Ovary (tissue), 9 donors: ENCODE data around the gene SLC9A3. TPM values are rescaled to one million over a fixed set of nuclear protein-coding genes. Genes with fewer than 3 reads are reported as not detected.

Experiments used
- DNase-seq, 5 donors: peaks; one replicate each; pipeline ENCODE4 v3.0.0-alpha.2; 2019 to 2020
- H3K27ac ChIP-seq, 2 donors: fragments of 200-600 bp; one replicate each; pipeline versions ENCODE4 v1.5.1 to v1.8.0; 2019 to 2022
- H3K27me3 ChIP-seq: fragments of 200-600 bp; one replicate; pipeline ENCODE4 v1.8.0; 2022
- H3K36me3 ChIP-seq: fragments of 200-600 bp; sonication (generic); one replicate; pipeline ENCODE4 v1.5.1; 2019
- H3K4me1 ChIP-seq: one replicate; pipeline ENCODE4 v1.8.1; 2013; ENCODE audit warnings: mild to moderate bottlenecking, moderate library complexity; ENCODE audit not compliant: insufficient read depth
- H3K4me3 ChIP-seq: fragments of 200-600 bp; sonication (generic); one replicate; pipeline ENCODE4 v1.5.1; 2017
- H3K9me3 ChIP-seq, 2 donors: fragments of 200-600 bp in 1 of 2; sonication (generic) in 1 of 2; one replicate each; pipeline versions ENCODE4 v1.5.1 to v1.8.1; 2013 to 2019; ENCODE audit warnings: mild to moderate bottlenecking in 1 of 2, moderate library complexity in 1 of 2
- EP300 ChIP-seq: sonication (generic); formaldehyde crosslinking; IDR thresholded peaks from one replicate; pipeline ENCODE4 v1.6.1; 2017; ENCODE audit warnings: antibody characterized with exemption
- POLR2A ChIP-seq: fragments of 450-650 bp; IDR thresholded peaks from one replicate; pipeline ENCODE4 v1.6.1; 2017; ENCODE audit warnings: antibody characterized with exemption, mild to moderate bottlenecking, moderate library complexity
- WGBS, 3 donors: extraction: QIAGEN DNeasy Blood & Tissue Kit in 1 of 3; methylation state at CpG; one replicate each; pipeline versions ENCODE4 v1.1.5 to v1.1.7; 2013 to 2017; 5-methylcytosine and 5-hydroxymethylcytosine counted together
- intact Hi-C, 4 donors: fragments of 100-400 bp; cut with DNase I; formaldehyde crosslinking; loops; one replicate each; pipeline versions ENCODE4 v1.11.0 to v1.15.1; 2022 to 2023
- polyA plus RNA-seq, 2 donors: library from polyadenylated mRNA; stranded (reverse); fragments of 200-250 nt in 1 of 2; fragments of 350-450 nt in 1 of 2; fragmentation: Illumina TruSeq in 1 of 2; extraction: RNeasy Lipid Tissue Mini Kit (QIAGEN cat#74804) in 1 of 2; gene quantifications; one replicate each; pipeline ENCODE4 v1.2.3, GENCODE V29; 2013 to 2014
- total RNA-seq, 7 donors: library from RNA; depleted of rRNA in 2 of 7; stranded (reverse); fragments of >200 nt in 2 of 7; fragmentation: NEBNext Ultra II Directional in 3 of 7; extraction: Animal tissue kit (Norgen Biotek cat#: 25700) in 3 of 7; gene quantifications; one replicate each; pipeline versions ENCODE4 v1.1.0 to v1.2.4, GENCODE V29; 2016 to 2023
- TF ChIP-seq, protein P1 (sequence below), 3 donors: fragments of 450-650 bp in 2 of 3; fragments of 200-600 bp in 1 of 3; IDR thresholded peaks; one replicate each; pipeline versions ENCODE4 v1.5.1 to v1.8.0; 2016 to 2022; ENCODE audit warnings: antibody characterized with exemption in 3 of 3, mild to moderate bottlenecking in 1 of 3
- donor health status: DM: no; HTN: no; CAD: no; lungs with moderate emphysema.
- donor health status: DM: no; HTN: no; CAD: no.
- donor health status: Bipolar disorder and iron deficiency.
- donor health status: DM: yes; HTN: yes; CAD: no.
- donor health status: DM: no; HTN: no; CAD: no.
- donor health status: DM: yes; HTN: yes; CAD: no.

Gene SLC9A3
- total and polyA plus RNA-seq, 9 donors: 1.2 to 3.6 (median 1.9) TPM

DNA sequence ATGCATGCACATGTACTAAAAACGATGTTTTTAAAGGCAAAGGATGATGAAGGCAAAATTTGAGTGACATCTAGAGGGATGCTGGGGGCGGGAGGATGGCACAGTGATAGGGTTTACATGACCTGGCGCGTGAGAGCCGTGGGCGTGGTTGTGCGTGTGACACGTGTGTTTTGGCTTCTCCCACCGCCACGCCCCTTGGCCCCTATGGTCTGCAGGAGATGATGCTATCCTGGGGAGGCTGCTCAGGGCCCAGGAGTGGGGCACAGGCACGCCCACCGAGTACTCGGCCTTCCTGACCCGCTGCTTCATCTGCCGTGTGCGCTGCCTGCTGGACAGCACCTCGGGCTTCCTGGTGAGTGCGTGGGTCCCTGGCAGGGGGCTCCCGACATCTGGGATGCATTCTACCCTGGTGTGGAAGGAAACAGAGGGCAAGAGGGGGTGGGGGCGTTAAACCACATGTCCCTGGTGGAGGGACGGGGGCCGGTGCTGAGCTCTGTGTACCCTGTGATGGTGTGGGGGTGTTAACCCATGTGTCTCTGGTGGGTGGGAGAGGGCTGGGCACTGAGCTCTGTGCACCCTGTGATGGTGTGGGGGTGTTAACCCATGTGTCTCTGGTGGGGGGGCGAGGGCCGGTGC is 100.5 kb downstream of the SLC9A3 start:
- H3K27me3 ChIP-seq: no peaks in the 10 kb centered on the region
- no peak for TF ChIP-seq POLR2A
- TF ChIP-seq EP300: no peak
- TF ChIP-seq, protein P1, sequence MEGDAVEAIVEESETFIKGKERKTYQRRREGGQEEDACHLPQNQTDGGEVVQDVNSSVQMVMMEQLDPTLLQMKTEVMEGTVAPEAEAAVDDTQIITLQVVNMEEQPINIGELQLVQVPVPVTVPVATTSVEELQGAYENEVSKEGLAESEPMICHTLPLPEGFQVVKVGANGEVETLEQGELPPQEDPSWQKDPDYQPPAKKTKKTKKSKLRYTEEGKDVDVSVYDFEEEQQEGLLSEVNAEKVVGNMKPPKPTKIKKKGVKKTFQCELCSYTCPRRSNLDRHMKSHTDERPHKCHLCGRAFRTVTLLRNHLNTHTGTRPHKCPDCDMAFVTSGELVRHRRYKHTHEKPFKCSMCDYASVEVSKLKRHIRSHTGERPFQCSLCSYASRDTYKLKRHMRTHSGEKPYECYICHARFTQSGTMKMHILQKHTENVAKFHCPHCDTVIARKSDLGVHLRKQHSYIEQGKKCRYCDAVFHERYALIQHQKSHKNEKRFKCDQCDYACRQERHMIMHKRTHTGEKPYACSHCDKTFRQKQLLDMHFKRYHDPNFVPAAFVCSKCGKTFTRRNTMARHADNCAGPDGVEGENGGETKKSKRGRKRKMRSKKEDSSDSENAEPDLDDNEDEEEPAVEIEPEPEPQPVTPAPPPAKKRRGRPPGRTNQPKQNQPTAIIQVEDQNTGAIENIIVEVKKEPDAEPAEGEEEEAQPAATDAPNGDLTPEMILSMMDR (IDR thresholded peaks at IDR 0.05): no peak
- no peak overlapping the region for H3K27ac ChIP-seq
- no peaks in the 10 kb centered on the region for H3K36me3 ChIP-seq
- H3K4me3 ChIP-seq: no peak overlapping the region
- peak in 1 of 5 donors; percentile 31 for DNase-seq
- no peaks in the 10 kb centered on the region for H3K9me3 ChIP-seq
- intact Hi-C loops: no loop called here
- H3K4me1 ChIP-seq: no peaks in the 10 kb centered on the region
- WGBS, 3 donors: 77 to 80% (median 78%) methylated on average over 23 to 24 of the region's 24 CpGs

DNA sequence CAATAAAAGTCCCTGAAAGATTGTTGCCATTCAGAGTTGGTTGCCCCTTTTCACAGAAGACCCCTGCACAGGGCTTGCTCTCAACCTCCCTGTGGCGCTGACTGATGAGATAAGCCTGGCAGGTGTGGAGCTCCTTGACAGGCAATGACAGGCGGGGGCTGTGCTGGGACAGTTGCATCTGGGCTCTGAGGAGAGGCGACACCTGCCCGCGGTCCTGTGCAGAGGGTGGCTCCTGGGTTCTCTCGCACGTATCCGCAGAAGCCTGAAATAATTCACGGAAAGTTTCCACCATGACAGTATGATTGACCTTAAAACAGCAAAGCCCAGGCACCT is 101.0 kb downstream of the SLC9A3 start:
- peak in 1 of 5 donors; percentile 11 for DNase-seq
- TF ChIP-seq, protein P1 (IDR thresholded peaks at IDR 0.05): no peak
- no peak for TF ChIP-seq EP300
- no peak for TF ChIP-seq POLR2A
- WGBS, 3 donors: 88 to 94% (median 92%) methylated on average over 9 of the region's 9 CpGs
- intact Hi-C loops: no loop called here
- Histone ChIP-seq H3K9me3 (no peaks in the 10 kb centered on the region), H3K36me3 (no peaks in the 10 kb centered on the region), H3K27me3 (no peaks in the 10 kb centered on the region), H3K27ac (no peak overlapping the region), H3K4me3 (no peak overlapping the region), H3K4me1 (no peaks in the 10 kb centered on the region)

DNA sequence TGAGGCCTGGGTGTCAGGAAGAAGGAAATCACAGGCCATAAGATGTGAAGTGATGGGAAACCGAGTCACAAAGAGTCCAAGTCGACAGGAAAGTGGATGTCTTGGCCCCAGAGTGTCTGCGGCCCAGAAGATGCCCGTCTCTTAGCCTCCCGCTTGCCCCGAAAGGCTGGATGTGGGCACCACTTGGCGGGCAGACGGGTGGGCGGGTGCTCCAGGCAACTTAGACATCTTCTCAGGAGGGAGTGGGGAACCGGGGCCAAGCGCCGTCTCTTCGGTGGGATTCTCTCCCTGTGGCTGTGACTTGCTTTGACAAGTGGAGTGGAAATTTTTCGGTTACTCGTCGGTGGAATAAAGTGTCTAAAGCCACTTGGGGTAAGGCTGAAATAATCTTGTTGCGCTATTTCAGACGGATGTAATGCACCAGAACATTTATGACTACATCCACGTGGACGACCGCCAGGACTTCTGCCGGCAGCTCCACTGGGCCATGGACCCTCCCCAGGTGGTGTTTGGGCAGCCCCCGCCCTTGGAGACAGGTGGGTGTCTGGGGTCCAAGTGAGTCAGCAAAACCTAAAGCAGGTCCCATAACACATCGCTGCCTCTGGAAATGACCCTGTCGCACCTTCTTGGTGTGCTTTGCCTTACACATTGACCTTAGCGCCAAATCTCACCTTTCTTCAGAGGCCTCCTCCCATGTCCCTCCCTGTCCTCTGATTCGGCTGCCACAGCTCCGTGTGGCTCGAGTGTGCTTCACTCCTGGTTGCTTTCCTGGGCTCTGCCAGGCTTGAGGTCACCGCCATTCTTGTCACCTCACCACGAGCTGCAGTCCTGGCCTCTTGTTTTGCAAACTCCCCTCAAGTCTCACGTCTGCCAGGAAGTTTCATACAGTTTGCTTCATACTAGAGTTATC is 101.7 kb downstream of the SLC9A3 start:
- Histone ChIP-seq H3K9me3 (no peaks in the 10 kb centered on the region), H3K36me3 (no peaks in the 10 kb centered on the region), H3K4me3 (no peak overlapping the region), H3K27ac (no peak overlapping the region), H3K27me3 (no peaks in the 10 kb centered on the region), H3K4me1 (no peaks in the 10 kb centered on the region)
- WGBS, 3 donors: 88 to 90% (median 88%) methylated on average over 32 of the region's 32 CpGs
- intact Hi-C loops: no loop called here
- TF ChIP-seq POLR2A (no peak), EP300 (no peak)
- TF ChIP-seq, protein P1 (IDR thresholded peaks at IDR 0.05): no peak
- DNase-seq: peak in 1 of 5 donors; percentile 27

DNA sequence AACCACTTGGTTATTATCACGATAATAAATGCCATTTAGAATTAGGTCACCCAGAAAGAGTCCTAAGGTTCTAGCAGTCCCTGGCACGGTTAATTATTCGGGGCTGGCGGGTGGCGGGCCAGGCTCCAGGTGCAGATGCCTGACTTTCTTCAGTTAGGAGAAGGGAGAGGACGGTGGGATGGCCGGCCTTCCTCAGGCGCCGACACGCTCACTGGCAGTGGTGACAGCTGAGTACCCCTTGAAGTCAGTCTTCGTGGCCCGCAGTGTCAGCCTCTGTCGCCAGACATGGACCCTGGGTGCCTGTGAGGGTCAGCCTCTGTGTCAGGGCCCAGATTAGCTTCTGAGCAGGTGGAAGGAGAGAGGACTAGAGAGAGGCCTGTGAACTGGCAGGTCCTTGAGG is 102.3 kb downstream of the SLC9A3 start:
- TF ChIP-seq EP300: no peak
- no peak for TF ChIP-seq POLR2A
- TF ChIP-seq, protein P1 (IDR thresholded peaks at IDR 0.05): no peak
- no peaks in the 10 kb centered on the region for H3K36me3 ChIP-seq
- peak in 1 of 5 donors; percentile 23 for DNase-seq

More for the DNA sequence above, 102.3 kb downstream of the SLC9A3 start:
- Histone ChIP-seq H3K9me3 (no peaks in the 10 kb centered on the region), H3K27ac (no peak overlapping the region), H3K4me1 (no peaks in the 10 kb centered on the region), H3K4me3 (no peak overlapping the region), H3K27me3 (no peaks in the 10 kb centered on the region)
- 87 to 93% (median 92%) methylated on average over 13 of the region's 13 CpGs for WGBS, 3 donors
- intact Hi-C loops: no loop called here
